GM21447 (cell line): Measurements from ENCODE around the gene PLCZ1.
"Not testable (repeated sequence)": the region's sequence is repeated elsewhere in the genome, so short reads cannot be mapped to it uniquely, and the experiment has no call there.

Source experiments
- ATAC-seq: cut with Tn5 transposase; IDR thresholded peaks from one replicate; pipeline ENCODE4 v1.9.1; 2021; ENCODE audit not compliant: unreplicated experiment

The PLCZ1 gene

GRCh38 chr12:18737819-18738218 lies at the start of gene PLCZ1, which contains the start of gene CAPZA3:
PLCZ1 (minus strand) TSS chr12:18738012; CDS start chr12:18737371, 641 bp downstream.
CAPZA3 (plus strand) TSS chr12:18738119; CDS start chr12:18738269, 150 bp downstream.
- no peak for ATAC-seq

DNA sequence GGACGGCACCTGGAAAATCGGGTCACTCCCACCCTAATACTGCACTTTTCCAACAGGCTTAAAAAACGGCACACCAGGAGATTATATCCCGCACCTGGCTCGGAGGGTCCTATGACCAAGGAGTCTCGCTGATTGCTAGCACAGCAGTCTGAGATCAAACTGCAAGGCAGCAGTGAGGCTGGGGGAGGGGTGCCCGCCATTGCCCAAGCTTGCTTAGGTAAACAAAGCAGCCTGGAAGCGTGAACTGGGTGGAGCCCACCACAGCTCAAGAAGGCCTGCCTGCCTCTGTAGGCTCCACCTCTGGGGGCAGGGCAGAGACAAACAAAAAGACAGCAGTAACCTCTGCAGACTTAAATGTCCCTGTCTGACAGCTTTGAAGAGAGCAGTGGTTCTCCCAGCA lies 47.7 kb upstream of the PLCZ1 start:
- ATAC-seq: not testable (repeated sequence)

- ATAC-seq: no peak
Measured at GRCh38 chr12:18782827-18783226, 45.0 kb upstream of the PLCZ1 start.

DNA sequence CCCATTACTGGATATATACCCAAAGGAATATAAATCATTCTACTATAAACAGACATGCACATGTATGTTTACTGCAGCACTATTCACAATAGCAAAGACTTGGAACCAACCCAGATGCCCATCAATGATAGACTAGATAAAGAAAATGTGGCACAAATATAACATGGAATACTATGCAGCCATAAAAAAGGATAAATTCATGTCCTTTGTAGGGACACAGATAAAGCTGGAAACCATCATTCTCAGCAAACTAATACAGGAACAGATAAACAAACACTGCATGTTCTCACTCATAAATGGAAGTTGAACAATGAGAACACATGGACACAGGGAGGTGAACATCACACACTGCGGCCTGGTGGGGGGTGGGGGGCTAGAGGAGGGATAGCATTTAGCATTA lies 28.7 kb upstream of the PLCZ1 start:
- ATAC-seq: not testable (repeated sequence)

- no peak for ATAC-seq
Measured at GRCh38 chr12:18755341-18755740, 17.5 kb upstream of the PLCZ1 start.

GRCh38 chr12:18754124-18754707 lies 16.4 kb upstream of the PLCZ1 start:
- ATAC-seq: no peak

GRCh38 chr12:18753481-18754123 lies 15.8 kb upstream of the PLCZ1 start:
- no peak for ATAC-seq

DNA sequence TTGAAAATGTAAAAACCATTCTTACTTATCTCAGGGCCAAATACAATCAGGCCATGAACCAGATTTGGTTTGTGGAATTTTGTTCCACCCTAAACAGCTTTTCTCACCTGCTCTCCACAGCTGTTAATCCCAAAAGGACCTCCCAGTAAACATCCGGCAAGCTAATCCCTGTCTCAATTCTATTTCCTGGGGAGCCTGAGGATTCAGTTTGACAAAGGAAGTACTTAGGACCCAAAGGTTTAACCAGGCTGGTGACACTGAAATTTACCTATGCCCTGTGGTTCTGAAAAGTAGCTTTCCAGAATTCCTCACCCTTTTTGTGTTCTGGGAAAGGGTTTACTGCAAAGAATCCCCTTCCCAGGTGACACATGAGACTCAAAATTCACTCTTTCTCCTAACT lies 15.1 kb upstream of the PLCZ1 start:
- no peak for ATAC-seq

GRCh38 chr12:18752280-18752920 lies 14.6 kb upstream of the PLCZ1 start:
- ATAC-seq: no peak

GRCh38 chr12:18751866-18752265 lies 14.1 kb upstream of the PLCZ1 start:
- ATAC-seq: no peak

DNA sequence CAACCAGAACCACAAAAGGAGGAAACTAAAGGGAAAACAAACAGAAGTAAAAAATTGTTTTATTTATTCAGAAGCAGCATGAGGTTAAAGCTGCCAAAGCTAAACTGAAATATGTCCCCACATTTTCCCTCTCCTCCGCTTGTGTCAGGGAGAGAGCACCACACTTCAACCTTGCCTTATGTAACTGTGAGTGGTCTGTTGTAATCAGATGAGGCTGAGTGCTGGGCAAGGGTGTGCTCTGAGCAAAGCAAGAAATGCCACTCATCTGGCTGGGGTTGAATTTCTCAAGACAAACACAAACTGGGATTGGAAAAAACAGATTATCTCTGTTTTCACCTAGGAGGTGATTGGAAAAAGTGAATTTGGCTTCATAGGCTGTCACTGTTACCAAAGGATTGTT lies 12.3 kb upstream of the PLCZ1 start:
- no peak for ATAC-seq

DNA sequence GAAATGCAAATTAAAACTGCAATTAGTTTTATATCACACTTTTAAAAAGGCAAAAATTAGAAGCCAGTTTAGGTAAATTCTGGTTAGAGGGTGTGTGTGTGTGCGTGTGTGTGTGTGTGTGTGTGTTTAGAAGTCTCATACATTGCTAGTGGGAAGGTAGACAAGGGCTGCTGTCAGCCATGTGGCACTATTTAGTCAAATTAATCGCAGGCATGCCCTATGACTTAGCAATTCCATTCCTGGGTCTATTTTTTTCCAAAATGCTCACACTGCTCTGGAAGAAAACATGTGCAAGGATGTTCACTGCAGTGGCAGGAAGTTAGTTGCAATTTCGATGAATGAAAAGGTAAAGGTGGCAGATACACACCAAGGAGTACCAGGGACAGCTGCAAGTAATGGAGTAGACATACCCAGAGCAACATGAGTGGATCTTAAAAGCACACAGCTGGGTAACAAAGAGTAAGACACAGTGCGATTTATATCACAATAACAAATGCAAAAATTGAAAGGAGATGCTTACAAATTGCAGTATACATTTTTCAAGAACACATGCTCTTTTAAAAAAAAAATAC lies 11.7 kb upstream of the PLCZ1 start:
- ATAC-seq: no peak

DNA sequence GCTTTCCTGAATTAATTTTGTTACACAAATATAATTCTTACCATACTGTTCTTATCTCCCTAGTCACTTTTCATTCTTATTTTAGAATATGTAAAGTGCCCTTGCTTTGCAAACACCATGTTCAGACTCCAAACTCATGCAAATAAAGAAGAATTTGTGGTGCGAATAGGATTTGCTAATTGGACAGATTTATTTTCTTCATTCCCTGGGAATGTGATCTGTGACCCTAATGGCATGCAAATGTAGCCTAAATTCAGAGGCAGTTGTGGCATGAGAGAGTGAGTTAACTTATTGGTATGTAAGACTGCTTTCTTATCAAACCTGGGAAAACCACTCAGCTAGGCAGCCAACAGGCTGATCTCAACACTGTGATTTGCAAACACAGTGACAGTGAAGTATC lies 10.1 kb upstream of the PLCZ1 start:
- no peak for ATAC-seq

- no peak for ATAC-seq
Measured at GRCh38 chr12:18731156-18731555, 6.7 kb downstream of the PLCZ1 start.

DNA sequence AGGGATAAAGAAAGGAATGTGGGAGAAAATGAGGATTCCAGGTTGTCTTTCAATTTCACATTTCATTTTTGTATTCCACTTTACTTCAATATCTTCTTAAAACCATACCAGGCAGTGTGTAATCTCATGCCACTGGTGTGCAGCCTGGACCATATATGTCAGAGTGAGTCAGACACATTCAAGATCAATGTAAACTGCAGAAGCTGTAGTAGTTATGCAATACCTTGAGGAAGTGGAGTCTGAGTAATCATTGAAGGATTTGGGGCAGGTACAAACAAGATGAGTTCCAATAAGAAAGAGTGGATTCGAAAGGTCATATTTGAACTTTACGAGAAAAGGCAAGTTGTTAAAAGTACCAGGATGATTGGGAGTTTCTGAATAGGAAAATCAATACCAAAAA lies 14.1 kb downstream of the PLCZ1 start:
- no peak for ATAC-seq

GRCh38 chr12:18721452-18721851 lies 16.4 kb downstream of the PLCZ1 start:
- no peak for ATAC-seq

GRCh38 chr12:18720690-18721089 lies 17.1 kb downstream of the PLCZ1 start:
- no peak for ATAC-seq

DNA sequence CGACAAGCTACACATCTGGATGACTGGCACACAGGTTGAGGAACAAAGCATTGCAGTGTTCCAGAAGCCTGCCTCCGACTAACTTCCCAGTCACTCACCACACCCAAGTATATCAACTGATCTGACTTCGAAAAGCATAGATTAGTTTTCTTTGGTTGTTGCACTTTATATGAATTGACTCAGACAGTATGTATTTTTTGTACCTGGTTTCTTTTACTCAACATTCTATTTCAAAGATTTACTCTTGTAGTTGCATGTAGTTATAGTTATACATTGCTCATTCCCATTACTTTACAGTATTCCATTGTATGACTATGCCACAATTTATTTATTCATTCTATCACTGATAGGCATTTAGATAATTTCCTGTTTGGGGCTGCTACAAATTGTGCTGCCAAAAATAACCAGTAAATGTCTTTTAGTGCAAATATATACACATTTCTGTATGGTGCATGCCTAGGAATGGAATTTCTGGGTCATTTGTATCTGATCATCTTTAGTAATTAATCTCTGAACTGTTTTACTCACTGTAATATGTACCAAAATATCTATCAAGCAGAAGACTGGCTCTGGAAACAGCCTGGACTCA lies 17.8 kb downstream of the PLCZ1 start:
- no peak for ATAC-seq

- ATAC-seq: no peak
Measured at GRCh38 chr12:18718462-18718861, 19.4 kb downstream of the PLCZ1 start.

- no peak for ATAC-seq
Measured at GRCh38 chr12:18716236-18716635, 21.6 kb downstream of the PLCZ1 start.

DNA sequence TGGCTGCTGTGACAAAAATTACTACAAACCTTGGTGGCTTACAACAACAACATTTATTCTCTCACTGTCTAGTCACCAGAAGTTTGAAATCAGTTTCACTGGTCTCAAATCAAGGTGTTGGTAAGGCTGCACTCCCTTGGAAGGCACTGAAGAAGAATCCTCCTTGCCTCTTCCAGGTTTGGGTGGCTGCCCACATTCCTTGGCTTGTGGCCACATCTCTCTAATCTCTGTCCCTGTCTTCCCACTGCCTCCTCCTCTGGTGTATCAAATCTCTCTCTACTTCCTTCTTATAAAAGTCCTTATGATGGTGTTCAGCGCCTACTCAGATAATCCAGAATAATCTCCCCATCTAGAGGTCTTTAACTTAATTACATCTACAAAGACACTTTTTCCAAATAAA lies 31.0 kb downstream of the PLCZ1 start:
- no peak for ATAC-seq

GRCh38 chr12:18703911-18704310 lies 33.9 kb downstream of the PLCZ1 start:
- no peak for ATAC-seq
